Measurements from ENCODE around the gene RAD21L1.

The RAD21L1 gene

GRCh38 chr20:1240549-1240948, 14.7 kb downstream of the RAD21L1 start:
- H3K4me1 ChIP-seq (ENCODE audit: low read depth, poor library complexity, severe bottlenecking): no peaks in the 10 kb centered on the region
- no peak overlapping the region for H3K27ac ChIP-seq
- H3K36me3 ChIP-seq (ENCODE audit: insufficient read depth): no peaks in the 10 kb centered on the region
- no peak for TF ChIP-seq CTCF (conservative IDR thresholded peaks at IDR 0.05; ENCODE audit: low read depth, low read length)
- H3K4me2 ChIP-seq: no peak overlapping the region
- H3K79me2 ChIP-seq (ENCODE audit: insufficient read depth, low read depth): no peaks in the 10 kb centered on the region
- H3K27me3 ChIP-seq (ENCODE audit: insufficient read depth, low read depth): no peaks in the 10 kb centered on the region
- H3K4me3 ChIP-seq (IDR thresholded peaks at IDR 0.05; ENCODE audit: insufficient read depth, low read depth, low read length): no peak overlapping the region
- H4K20me1 ChIP-seq (ENCODE audit: insufficient read depth): no peaks in the 10 kb centered on the region
- H2AFZ ChIP-seq (ENCODE audit: low read depth): no peak overlapping the region
- H3K9ac ChIP-seq: no peak overlapping the region

GRCh38 chr20:1241456-1241855, 15.6 kb downstream of the RAD21L1 start:
- Histone ChIP-seq H3K4me1 (ENCODE audit: low read depth, poor library complexity, severe bottlenecking) (no peaks in the 10 kb centered on the region), H4K20me1 (ENCODE audit: insufficient read depth) (no peaks in the 10 kb centered on the region), H2AFZ (ENCODE audit: low read depth) (no peak overlapping the region), H3K4me3 (IDR thresholded peaks at IDR 0.05; ENCODE audit: insufficient read depth, low read depth, low read length) (no peak overlapping the region), H3K27ac (no peak overlapping the region), H3K9ac (no peak overlapping the region), H3K36me3 (ENCODE audit: insufficient read depth) (no peaks in the 10 kb centered on the region), H3K79me2 (ENCODE audit: insufficient read depth, low read depth) (no peaks in the 10 kb centered on the region), H3K27me3 (ENCODE audit: insufficient read depth, low read depth) (no peaks in the 10 kb centered on the region), H3K4me2 (no peak overlapping the region)
- no peak for TF ChIP-seq CTCF (conservative IDR thresholded peaks at IDR 0.05; ENCODE audit: low read depth, low read length)

GRCh38 chr20:1242099-1242498, 16.3 kb downstream of the RAD21L1 start:
- Histone ChIP-seq H3K79me2 (ENCODE audit: insufficient read depth, low read depth) (no peaks in the 10 kb centered on the region), H3K4me2 (no peak overlapping the region), H3K36me3 (ENCODE audit: insufficient read depth) (no peaks in the 10 kb centered on the region), H3K4me3 (IDR thresholded peaks at IDR 0.05; ENCODE audit: insufficient read depth, low read depth, low read length) (no peak overlapping the region), H2AFZ (ENCODE audit: low read depth) (no peak overlapping the region), H4K20me1 (ENCODE audit: insufficient read depth) (no peaks in the 10 kb centered on the region), H3K27me3 (ENCODE audit: insufficient read depth, low read depth) (no peaks in the 10 kb centered on the region), H3K4me1 (ENCODE audit: low read depth, poor library complexity, severe bottlenecking) (peaks cover 6% of the 10 kb centered on the region), H3K9ac (no peak overlapping the region), H3K27ac (no peak overlapping the region)
- no peak for TF ChIP-seq CTCF (conservative IDR thresholded peaks at IDR 0.05; ENCODE audit: low read depth, low read length)

- Histone ChIP-seq H3K27me3 (ENCODE audit: insufficient read depth, low read depth) (no peaks in the 10 kb centered on the region), H4K20me1 (ENCODE audit: insufficient read depth) (no peaks in the 10 kb centered on the region), H3K27ac (no peak overlapping the region), H3K4me1 (ENCODE audit: low read depth, poor library complexity, severe bottlenecking) (peaks cover 10% of the 10 kb centered on the region), H2AFZ (ENCODE audit: low read depth) (no peak overlapping the region), H3K4me3 (IDR thresholded peaks at IDR 0.05; ENCODE audit: insufficient read depth, low read depth, low read length) (no peak overlapping the region), H3K4me2 (no peak overlapping the region), H3K79me2 (ENCODE audit: insufficient read depth, low read depth) (no peaks in the 10 kb centered on the region), H3K36me3 (ENCODE audit: insufficient read depth) (no peaks in the 10 kb centered on the region), H3K9ac (no peak overlapping the region)
- no peak for TF ChIP-seq CTCF (conservative IDR thresholded peaks at IDR 0.05; ENCODE audit: low read depth, low read length)
Observed at GRCh38 chr20:1242530-1242929, 16.7 kb downstream of the RAD21L1 start.
